HG03280 (cell line): ENCODE measurements around the gene NPIPA5.
"Not testable (repeated sequence)": the region's sequence is repeated elsewhere in the genome, so short reads cannot be mapped to it uniquely, and the experiment has no call there.

ENCODE experiments used
- ATAC-seq: cut with Tn5 transposase; IDR thresholded peaks from one replicate; pipeline ENCODE4 v1.9.1; 2021; ENCODE audit warnings: mild to moderate bottlenecking, moderate library complexity; ENCODE audit not compliant: unreplicated experiment

The NPIPA5 gene

DNA sequence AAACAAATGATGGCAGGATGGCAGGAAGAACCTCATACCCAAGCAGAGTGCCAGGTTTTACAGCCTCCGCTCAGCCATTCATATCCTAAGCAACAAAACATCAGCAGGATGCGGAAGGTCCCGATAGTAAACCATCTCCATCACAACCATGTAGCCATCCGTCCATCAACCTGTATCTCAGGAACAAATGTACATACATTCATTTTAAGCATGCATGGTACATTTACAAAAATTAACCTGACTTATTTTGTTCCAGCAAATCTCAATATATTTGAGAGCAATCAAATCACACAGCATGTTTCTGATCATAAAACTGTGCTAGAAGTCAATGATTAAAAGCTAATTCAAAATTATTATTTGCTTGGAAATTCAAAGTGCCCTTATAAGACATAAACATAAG lies at the start of gene NPIPA5:
Gene NPIPA5 (minus strand): TSS at position 101 of the 400 bp plus-strand sequence. CDS start 0 bp downstream, at position 101.
- not testable (repeated sequence) for ATAC-seq

- ATAC-seq: no peak
Observed at GRCh38 chr16:15427648-15428239, 49.6 kb upstream of the NPIPA5 start.

- ATAC-seq: no peak
Observed at GRCh38 chr16:15426796-15427195, 48.7 kb upstream of the NPIPA5 start.

DNA sequence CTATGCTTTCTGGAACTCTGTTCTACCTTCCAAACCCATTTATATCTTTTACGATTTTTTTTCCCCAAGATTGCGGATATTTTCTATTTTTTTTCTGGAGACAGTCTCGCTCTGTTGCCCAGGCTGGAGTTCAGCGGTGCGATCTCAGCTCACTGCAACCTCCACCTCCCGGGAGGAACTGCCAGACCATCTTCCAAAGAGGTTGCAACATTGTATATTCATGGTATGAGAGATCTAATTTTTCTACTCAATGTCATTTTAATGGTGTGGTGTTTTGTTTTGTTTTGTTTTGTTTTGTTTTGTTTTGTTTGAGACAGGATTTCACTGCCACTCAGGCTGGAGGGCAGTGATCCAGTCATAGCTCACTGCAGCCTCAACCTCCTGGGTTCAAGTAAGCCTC lies 47.8 kb upstream of the NPIPA5 start:
- no peak for ATAC-seq

DNA sequence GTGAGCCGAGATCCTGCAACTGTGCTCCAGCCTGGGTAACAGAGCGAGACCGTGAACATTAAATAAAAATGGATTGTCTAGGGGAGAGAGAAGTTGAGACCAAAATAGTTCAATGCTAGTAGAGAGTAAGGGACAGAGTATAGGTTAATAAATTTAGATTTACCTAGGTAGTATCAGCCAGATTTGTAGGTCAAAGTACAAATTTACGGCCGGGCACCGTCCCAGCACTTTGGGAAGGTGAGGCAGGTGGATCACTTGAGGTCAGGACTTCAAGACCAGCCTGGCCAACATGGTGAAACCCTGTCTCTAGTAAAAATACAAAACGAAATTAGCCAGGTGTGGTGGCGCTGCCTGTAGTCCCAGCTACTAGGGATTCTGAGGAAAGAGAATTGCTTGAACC lies 44.1 kb upstream of the NPIPA5 start:
- no peak for ATAC-seq

DNA sequence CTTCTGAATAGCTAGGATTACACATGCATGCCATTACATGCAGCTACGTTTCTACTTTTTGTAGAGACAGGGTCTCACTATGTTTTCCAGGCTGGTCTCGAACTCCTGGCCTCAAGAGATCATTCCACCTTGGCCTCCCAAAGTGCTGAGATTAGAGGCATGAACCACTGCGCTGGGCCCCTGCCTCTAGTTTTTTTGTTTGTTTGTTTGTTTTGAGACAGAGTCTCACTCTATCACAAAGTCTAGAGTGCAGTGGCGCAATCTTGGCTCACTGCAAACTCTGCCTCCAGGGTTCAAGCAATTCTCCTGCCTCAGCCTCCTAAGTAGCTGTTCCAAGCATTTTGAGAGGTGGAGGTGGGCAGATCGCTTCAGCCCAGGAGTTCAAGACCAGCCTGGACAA lies 43.6 kb upstream of the NPIPA5 start:
- not testable (repeated sequence) for ATAC-seq

- ATAC-seq: no peak
Observed at GRCh38 chr16:15418206-15418605, 40.1 kb upstream of the NPIPA5 start.

DNA sequence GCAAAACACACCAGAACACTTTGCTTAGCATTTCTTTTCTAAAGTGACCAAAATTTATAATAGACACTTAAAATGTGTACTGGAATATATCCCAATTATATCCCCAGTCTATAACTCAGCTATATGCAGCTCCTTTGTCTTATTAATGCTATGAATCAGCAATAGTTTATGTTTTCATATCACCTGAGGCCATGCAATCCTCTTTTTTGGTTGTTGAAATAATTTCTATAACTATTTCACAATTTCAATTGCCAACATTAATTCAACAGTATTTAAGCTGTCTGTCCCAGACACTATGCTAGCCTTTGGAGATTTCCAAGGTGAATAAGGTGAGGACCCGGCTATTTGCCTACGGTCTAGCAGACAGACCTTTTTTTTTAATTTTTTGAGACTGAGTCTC lies 39.1 kb upstream of the NPIPA5 start:
- ATAC-seq: no peak

- ATAC-seq: no peak
Observed at GRCh38 chr16:15415511-15415985, 37.5 kb upstream of the NPIPA5 start.

DNA sequence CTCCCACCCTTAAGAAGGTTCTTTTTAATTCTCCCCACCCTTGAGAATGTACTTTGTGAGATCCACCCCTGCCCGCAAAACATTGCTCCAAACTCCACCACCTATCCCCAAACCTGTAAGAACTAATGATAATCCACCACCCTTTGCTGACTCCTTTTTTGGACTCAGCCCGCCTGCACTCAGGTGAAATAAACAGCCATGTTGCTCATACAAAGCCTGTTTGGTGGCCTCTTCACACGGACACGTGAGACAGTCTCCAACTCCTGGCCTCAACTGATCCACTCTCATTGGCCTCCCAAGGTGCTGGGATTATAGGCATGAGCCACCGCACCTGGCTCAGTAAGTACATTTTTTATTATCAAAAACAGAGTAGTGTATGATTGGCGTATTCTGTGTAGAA lies 31.4 kb upstream of the NPIPA5 start:
- ATAC-seq: not testable (repeated sequence)

GRCh38 chr16:15407756-15408155 lies 29.7 kb upstream of the NPIPA5 start:
- not testable (repeated sequence) for ATAC-seq

- ATAC-seq: no peak
Observed at GRCh38 chr16:15404792-15405191, 26.7 kb upstream of the NPIPA5 start.

DNA sequence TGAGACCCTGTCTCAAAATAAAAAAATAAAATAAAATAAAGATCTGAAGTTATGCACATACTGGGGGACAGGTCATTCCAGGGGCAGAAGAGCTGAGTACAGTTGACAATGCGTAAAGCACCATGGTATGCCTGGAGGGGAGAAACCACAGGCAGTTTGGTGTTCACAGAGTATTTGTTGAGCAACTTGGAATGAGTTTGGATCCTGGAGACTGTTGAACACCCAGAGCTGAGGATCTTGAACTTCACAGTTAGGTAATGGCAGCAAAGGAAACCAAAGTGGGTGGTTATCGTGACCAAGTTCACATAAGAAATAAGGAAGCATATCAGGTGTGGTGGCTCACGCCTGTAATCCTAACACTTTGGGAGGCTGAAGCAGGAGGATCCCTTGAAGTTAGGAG lies 26.0 kb upstream of the NPIPA5 start:
- not testable (repeated sequence) for ATAC-seq

- ATAC-seq: no peak
Observed at GRCh38 chr16:15403392-15403995, 25.4 kb upstream of the NPIPA5 start.

- no peak for ATAC-seq
Observed at GRCh38 chr16:15401972-15402371, 23.9 kb upstream of the NPIPA5 start.

DNA sequence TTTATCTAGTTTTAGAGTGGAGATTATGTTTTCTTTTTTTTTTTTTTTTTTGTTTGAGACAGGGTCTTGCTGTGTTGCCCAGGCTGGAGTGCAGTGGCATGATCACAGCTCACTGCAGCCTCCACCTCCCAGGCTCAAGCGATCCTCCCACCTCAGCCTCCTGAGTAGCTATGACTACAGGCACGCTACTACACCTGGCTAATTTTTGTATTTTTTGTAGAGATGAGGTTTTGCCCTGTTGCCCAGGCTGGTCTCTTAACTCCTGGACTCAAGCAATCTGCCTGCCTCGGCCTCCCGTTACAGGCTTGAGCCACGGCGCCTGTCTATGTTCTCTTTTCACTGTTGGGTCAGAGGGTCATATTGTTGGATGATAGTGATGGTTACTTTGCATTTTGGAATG lies 22.2 kb upstream of the NPIPA5 start:
- not testable (repeated sequence) for ATAC-seq

DNA sequence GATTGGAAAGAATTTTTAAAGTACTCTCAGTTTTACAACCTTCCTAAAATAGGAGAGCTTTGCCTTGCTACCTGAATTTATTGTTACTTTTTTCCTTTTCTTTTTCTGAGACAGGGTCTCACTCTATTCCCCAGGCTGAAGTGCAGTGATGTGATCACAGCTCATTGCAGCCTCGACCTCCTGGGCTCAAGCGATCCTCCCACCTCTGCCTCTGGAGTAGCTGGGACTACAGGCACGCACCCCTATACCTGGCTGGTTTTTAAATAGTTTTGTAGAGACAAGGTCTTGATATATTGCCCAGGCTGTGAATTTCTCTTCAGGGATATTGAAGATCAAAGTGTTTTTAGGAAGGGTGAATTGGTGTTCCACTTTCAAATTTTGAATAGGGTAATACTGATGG lies 21.2 kb upstream of the NPIPA5 start:
- no peak for ATAC-seq

GRCh38 chr16:15398618-15399316 lies 20.7 kb upstream of the NPIPA5 start:
- no peak for ATAC-seq

DNA sequence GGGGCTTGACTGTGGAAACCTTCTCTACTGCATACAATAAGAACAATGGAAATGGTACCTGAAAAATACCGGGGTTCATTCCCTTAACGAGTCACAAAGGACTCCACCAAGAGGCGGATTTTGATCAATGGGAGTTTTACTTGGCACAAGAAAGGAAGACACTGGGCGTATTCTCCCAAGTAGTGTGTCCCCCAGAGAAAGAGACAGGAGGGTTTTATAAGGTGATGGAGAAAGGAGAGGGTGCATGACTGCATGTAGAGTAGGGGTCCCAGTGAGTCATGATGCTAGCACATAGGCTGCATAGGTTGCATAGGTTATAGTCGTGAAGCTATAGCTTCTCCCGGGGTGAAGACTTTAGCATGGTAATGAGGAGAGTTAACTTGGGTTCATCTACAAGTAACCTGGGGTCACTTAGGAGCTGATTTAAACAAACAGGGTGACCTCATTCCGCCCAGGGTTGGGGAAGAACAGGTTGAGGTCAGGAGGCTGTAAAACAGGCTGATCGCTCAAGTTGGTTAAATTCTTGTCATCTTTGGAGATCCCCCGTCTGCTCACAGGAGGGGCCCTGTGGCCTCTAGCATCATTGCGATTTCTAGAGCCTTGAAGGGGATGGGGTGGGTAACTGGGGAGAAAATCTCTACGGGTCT lies 19.0 kb upstream of the NPIPA5 start:
- ATAC-seq: no peak

DNA sequence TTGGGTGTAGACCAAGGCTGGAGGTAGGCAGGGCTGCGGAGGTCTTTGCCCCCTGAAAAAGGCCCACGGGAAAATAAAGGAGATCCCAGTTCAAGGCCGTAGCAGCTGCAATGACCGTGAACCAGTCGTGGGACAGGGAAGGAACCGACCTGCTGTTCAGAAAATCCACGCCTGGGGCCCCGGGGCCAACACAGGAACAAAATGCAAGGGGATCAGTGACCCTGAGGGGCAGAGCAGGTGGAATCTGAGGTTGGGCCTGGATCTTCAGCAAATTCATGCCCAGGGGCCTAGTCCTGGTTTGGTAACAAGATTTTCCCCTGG lies 18.4 kb upstream of the NPIPA5 start:
- ATAC-seq: not testable (repeated sequence)

DNA sequence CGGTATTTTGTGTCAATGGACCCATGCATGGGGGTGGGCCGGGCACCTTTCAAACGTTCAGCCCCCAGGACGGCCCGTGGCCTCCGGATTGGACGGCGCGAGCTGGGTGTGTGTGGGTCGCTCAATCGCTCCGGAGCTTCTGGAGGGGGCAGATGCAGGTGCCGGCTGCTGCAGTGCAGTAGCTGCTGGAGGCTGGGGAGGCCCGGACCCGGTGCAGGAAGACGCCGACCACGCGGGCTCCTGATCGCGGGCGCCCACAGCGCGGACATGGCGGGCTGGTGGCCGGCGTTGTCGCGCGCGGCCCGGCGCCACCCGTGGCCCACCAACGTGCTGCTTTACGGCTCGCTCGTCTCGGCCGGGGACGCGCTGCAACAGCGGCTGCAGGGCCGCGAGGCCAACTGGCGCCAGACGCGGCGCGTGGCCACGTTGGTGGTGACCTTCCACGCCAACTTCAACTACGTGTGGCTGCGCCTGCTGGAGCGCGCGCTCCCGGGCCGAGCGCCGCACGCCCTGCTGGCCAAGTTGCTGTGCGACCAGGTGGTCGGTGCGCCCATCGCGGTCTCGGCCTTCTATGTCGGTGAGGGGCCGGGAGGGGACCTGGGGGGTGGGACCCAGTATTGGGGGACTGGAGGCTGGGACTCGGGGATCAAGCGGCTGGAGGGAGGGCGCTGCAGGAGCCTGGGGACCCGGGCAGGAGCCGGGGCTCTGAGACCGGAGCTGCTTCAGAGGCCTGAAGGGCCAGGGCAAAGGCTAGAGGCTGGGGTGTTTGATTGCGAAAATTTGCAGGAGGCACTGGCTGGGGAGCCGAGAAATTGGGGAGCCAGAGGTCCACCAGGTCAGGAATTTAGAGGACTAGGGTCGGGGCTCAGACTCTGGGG lies 17.8 kb upstream of the NPIPA5 start, which contains the start of gene MPV17L:
Gene MPV17L (plus strand): TSS at position 124 of the 878 bp plus-strand sequence. CDS start 144 bp downstream, at position 268.
- not testable (repeated sequence) for ATAC-seq
